HG02870 (cell line): ENCODE data around the gene MEF2D.

ENCODE experiments used
- ATAC-seq: cut with Tn5 transposase; IDR thresholded peaks from one replicate; pipeline ENCODE4 v1.9.1; 2021; ENCODE audit warnings: mild to moderate bottlenecking, moderate library complexity; ENCODE audit not compliant: unreplicated experiment

MEF2D gene

GRCh38 chr1:156489166-156489934 is 11.2 kb downstream of the MEF2D start:
- ATAC-seq: no peak

- ATAC-seq: peak; percentile 57
These were observed 11.9 kb downstream of the MEF2D start for GRCh38 chr1:156488566-156489165.

- ATAC-seq: peak; percentile 49
These were observed 12.7 kb downstream of the MEF2D start for GRCh38 chr1:156487862-156488261.

GRCh38 chr1:156486421-156487344 is 13.9 kb downstream of the MEF2D start:
- ATAC-seq: no peak

- ATAC-seq: no peak
These were observed 14.6 kb downstream of the MEF2D start for GRCh38 chr1:156485984-156486383.

- ATAC-seq: no peak
These were observed 16.0 kb downstream of the MEF2D start for GRCh38 chr1:156484480-156485058.

- no peak for ATAC-seq
These were observed 17.2 kb downstream of the MEF2D start for GRCh38 chr1:156483397-156483796.

GRCh38 chr1:156482276-156482675 is 18.3 kb downstream of the MEF2D start:
- no peak for ATAC-seq

- no peak for ATAC-seq
These were observed 19.0 kb downstream of the MEF2D start for GRCh38 chr1:156481527-156481926.

GRCh38 chr1:156480411-156481192 is 20.0 kb downstream of the MEF2D start:
- no peak for ATAC-seq

GRCh38 chr1:156480016-156480370 is 20.6 kb downstream of the MEF2D start:
- no peak for ATAC-seq

GRCh38 chr1:156479093-156480015 is 21.2 kb downstream of the MEF2D start:
- no peak for ATAC-seq

- no peak for ATAC-seq
These were observed 22.3 kb downstream of the MEF2D start for GRCh38 chr1:156478250-156478627.

- ATAC-seq: no peak
These were observed 22.9 kb downstream of the MEF2D start for GRCh38 chr1:156477526-156478249.

- ATAC-seq: no peak
These were observed 23.9 kb downstream of the MEF2D start for GRCh38 chr1:156476501-156477298.

- no peak for ATAC-seq
These were observed 24.7 kb downstream of the MEF2D start for GRCh38 chr1:156475568-156476500.

GRCh38 chr1:156474966-156475365 is 25.6 kb downstream of the MEF2D start:
- no peak for ATAC-seq
